ENCODE measurements around the gene ENPP5. TPM values are rescaled to one million over a fixed set of nuclear protein-coding genes. Genes with fewer than 3 reads are reported as not detected.

The ENPP5 gene
- total and polyA plus RNA-seq, 11 donors, result 1.7 to 8.8 (median 4.5) TPM

GRCh38 chr6:46204880-46205650 lies 34.3 kb upstream of the ENPP5 start:
- Histone ChIP-seq H3K27ac (no peak overlapping the region), H3K36me3 (no peaks in the 10 kb centered on the region), H3K4me1 (no peaks in the 10 kb centered on the region), H3K9me3 (peaks cover 0 to 7% (median 0%) of the 10 kb centered on the region in 12 donors), H3K27me3 (no peaks in the 10 kb centered on the region), H3K4me3 (no peak overlapping the region)
- intact Hi-C loops (cut with DNase I), result loop anchor here in 6 of 10 donors (5.0 to 10.0 kb wide), 5 partner anchors 100 to 270 kb away; no protein-coding TSS in a partner anchor
- WGBS, 4 donors, result 95 to 98% (median 97%) methylated on average over 20 to 29 of the region's 29 CpGs
- DNase-seq (no peak), ATAC-seq (no peak)
- TF ChIP-seq CTCF (IDR thresholded peaks at IDR 0.05), result no peak
- TF ChIP-seq POLR2A (IDR thresholded peaks at IDR 0.05), result no peak

GRCh38 chr6:46203391-46204177 lies 32.8 kb upstream of the ENPP5 start:
- intact Hi-C loops (cut with DNase I), result loop anchor here in 3 of 10 donors (10.0 kb wide), 3 partner anchors 99 to 269 kb away; no protein-coding TSS in a partner anchor
- H3K4me3 ChIP-seq, result no peak overlapping the region
- DNase-seq (no peak), ATAC-seq (no peak)
- H3K27ac ChIP-seq, result no peak overlapping the region
- H3K4me1 ChIP-seq, result no peaks in the 10 kb centered on the region
- no peaks in the 10 kb centered on the region for H3K36me3 ChIP-seq
- peaks cover 0 to 7% (median 0%) of the 10 kb centered on the region in 12 donors for H3K9me3 ChIP-seq
- no peaks in the 10 kb centered on the region for H3K27me3 ChIP-seq
- TF ChIP-seq CTCF (IDR thresholded peaks at IDR 0.05) (no peak), POLR2A (IDR thresholded peaks at IDR 0.05) (no peak)
- WGBS, 4 donors, result 52 to 74% (median 58%) methylated on average over 2 of the region's 2 CpGs

DNA sequence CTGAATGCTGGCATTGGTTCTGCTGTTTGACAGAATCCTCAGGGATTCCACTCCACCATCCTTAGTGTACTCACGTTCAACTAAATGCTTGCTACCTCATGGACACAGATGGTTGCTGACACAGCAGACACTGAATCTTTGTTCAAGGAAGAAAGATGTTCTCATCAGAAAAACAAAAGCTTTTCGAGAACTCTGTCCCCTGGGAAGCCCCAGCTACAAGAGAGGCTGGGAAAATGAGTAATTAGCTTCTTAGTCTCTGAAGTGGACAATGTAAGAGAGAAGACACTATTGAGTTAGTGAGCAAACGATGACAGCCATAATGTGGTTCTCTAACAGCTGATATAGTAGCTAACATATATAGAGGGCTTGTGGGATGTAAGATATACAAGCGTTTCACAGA lies 30.9 kb upstream of the ENPP5 start:
- ATAC-seq (no peak), DNase-seq (no peak)
- Histone ChIP-seq H3K27me3 (no peaks in the 10 kb centered on the region), H3K4me1 (no peaks in the 10 kb centered on the region), H3K9me3 (peaks cover 0 to 7% (median 0%) of the 10 kb centered on the region in 12 donors), H3K27ac (no peak overlapping the region), H3K36me3 (no peaks in the 10 kb centered on the region), H3K4me3 (no peak overlapping the region)
- TF ChIP-seq CTCF (IDR thresholded peaks at IDR 0.05) (no peak), POLR2A (IDR thresholded peaks at IDR 0.05) (no peak)
- WGBS, 4 donors, result 71 to 76% (median 75%) methylated on average over 4 of the region's 4 CpGs
- intact Hi-C loops (cut with DNase I), result loop anchor here in 3 of 10 donors (10.0 kb wide), 3 partner anchors 97 to 267 kb away; no protein-coding TSS in a partner anchor

- ATAC-seq, result peak in 1 of 4 donors; percentile 41
- no peaks in the 10 kb centered on the region for H3K36me3 ChIP-seq
- TF ChIP-seq POLR2A (IDR thresholded peaks at IDR 0.05) (no peak), CTCF (IDR thresholded peaks at IDR 0.05) (no peak)
- H3K27ac ChIP-seq, result no peak overlapping the region
- WGBS, 4 donors, result 70 to 83% (median 81%) methylated on average over 5 of the region's 5 CpGs
- H3K4me1 ChIP-seq, result no peaks in the 10 kb centered on the region
- no peak overlapping the region for H3K4me3 ChIP-seq
- H3K27me3 ChIP-seq, result no peaks in the 10 kb centered on the region
- intact Hi-C loops (cut with DNase I), result no loop called here
- no peak for DNase-seq
- H3K9me3 ChIP-seq, result peaks cover 0 to 7% (median 0%) of the 10 kb centered on the region in 12 donors
Observed at GRCh38 chr6:46199387-46199786, 28.6 kb upstream of the ENPP5 start.
